PC-3 (cell line): ENCODE results near the gene PCDHGA10.

ENCODE experiments used
- CTCF ChIP-seq: fragments of 300-600 bp; sonication (generic); conservative IDR thresholded peaks from 2 replicates; pipeline ENCODE4 v1.5.1; 2017; ENCODE audit warnings: antibody characterized with exemption, low read depth, mild to moderate bottlenecking, low read length
- EZH2 ChIP-seq: fragments of 300-600 bp; sonication (generic); IDR thresholded peaks from one replicate; pipeline ENCODE4 v1.6.1; 2017; ENCODE audit warnings: antibody characterized with exemption, mild to moderate bottlenecking, low read length; ENCODE audit not compliant: unreplicated experiment
- EZH2phosphoT487 ChIP-seq: fragments of 300-600 bp; sonication (generic); IDR thresholded peaks from 2 replicates; pipeline ENCODE4 v1.6.1; 2018; ENCODE audit warnings: mild to moderate bottlenecking, antibody characterized with exemption, low read length, borderline replicate concordance

- TF ChIP-seq CTCF: no peak
- no peak for TF ChIP-seq EZH2phosphoT487
- TF ChIP-seq EZH2: no peak
These were observed 30.1 kb upstream of the PCDHGA10 start, which contains the start of gene PCDHGA7 for GRCh38 chr5:141382469-141383294.
